ENCODE results near the gene SHISA3. TPM values are rescaled to one million over a fixed set of nuclear protein-coding genes. Genes with fewer than 3 reads are reported as not detected.

Gene SHISA3
- total RNA-seq, 1 experiment from 2014 or later = 0.18 TPM

GRCh38 chr4:42359711-42360110 is 37.6 kb upstream of the SHISA3 start:
- ChIA-PET POLR2A (no interaction called here), CTCF (no interaction called here)
- no peak for DNase-seq (ENCODE audit: low read depth, low spot score)
- H3K36me3 ChIP-seq (ENCODE audit: control insufficient read depth, insufficient read depth, low read length) = no peaks in the 10 kb centered on the region
- H3K9me3 ChIP-seq (ENCODE audit: control insufficient read depth, insufficient read depth, low read depth, low read length) = no peaks in the 10 kb centered on the region
- TF ChIP-seq CTCF (IDR thresholded peaks at IDR 0.05) (no peak), SIN3A (IDR thresholded peaks at IDR 0.05; ENCODE audit: borderline replicate concordance, insufficient read depth, low read depth, low read length) (no peak), REST (IDR thresholded peaks at IDR 0.05; ENCODE audit: insufficient read depth in 1 of 2, low read depth in 2 of 2, low read length in 1 of 2) (no peak), POLR2AphosphoS5 (IDR thresholded peaks at IDR 0.05; ENCODE audit: low read depth, low read length) (no peak), TCF7L2 (IDR thresholded peaks at IDR 0.05; ENCODE audit: low read depth, low read length) (no peak)
- no peak for ATAC-seq
- H3K27ac ChIP-seq (ENCODE audit: low read length) = no peak overlapping the region
- in situ Hi-C loops (cut with HindIII; ENCODE audit: low pct_unique_long_range_greater_than_20kb, low sequenced_read_pairs) = no loop called here
- H3K4me1 ChIP-seq (ENCODE audit: control insufficient read depth, insufficient read depth, low read length) = no peaks in the 10 kb centered on the region
- intact Hi-C loops (cut with micrococcal nuclease; ENCODE audit: unreplicated experiment) = no loop called here
- peaks cover 4% of the 10 kb centered on the region for H3K27me3 ChIP-seq (ENCODE audit: control insufficient read depth, insufficient read depth, low read length)
- no peak overlapping the region for H3K4me3 ChIP-seq (ENCODE audit: low read depth in 2 of 2, low read length in 2 of 2)
- no TSS peak for BruUV-seq (replicated peaks)

GRCh38 chr4:42360256-42360669 is 37.0 kb upstream of the SHISA3 start:
- intact Hi-C loops (cut with micrococcal nuclease; ENCODE audit: unreplicated experiment) (no loop called here), in situ Hi-C loops (cut with HindIII; ENCODE audit: low pct_unique_long_range_greater_than_20kb, low sequenced_read_pairs) (no loop called here)
- CTCF ChIA-PET = no interaction called here
- TF ChIP-seq CTCF (IDR thresholded peaks at IDR 0.05) = no peak
- TF ChIP-seq TCF7L2 (IDR thresholded peaks at IDR 0.05; ENCODE audit: low read depth, low read length) = no peak
- TF ChIP-seq SIN3A (IDR thresholded peaks at IDR 0.05; ENCODE audit: borderline replicate concordance, insufficient read depth, low read depth, low read length) = no peak
- no peak for TF ChIP-seq POLR2AphosphoS5 (IDR thresholded peaks at IDR 0.05; ENCODE audit: low read depth, low read length)
- no peak for TF ChIP-seq REST (IDR thresholded peaks at IDR 0.05; ENCODE audit: insufficient read depth in 1 of 2, low read depth in 2 of 2, low read length in 1 of 2)
- no peaks in the 10 kb centered on the region for H3K36me3 ChIP-seq (ENCODE audit: control insufficient read depth, insufficient read depth, low read length)
- POLR2A ChIA-PET = no interaction called here
- ATAC-seq (no peak), DNase-seq (ENCODE audit: low read depth, low spot score) (no peak)
- H3K27me3 ChIP-seq (ENCODE audit: control insufficient read depth, insufficient read depth, low read length) = peaks cover 4% of the 10 kb centered on the region
- BruUV-seq (replicated peaks) = no TSS peak
- H3K9me3 ChIP-seq (ENCODE audit: control insufficient read depth, insufficient read depth, low read depth, low read length) = no peaks in the 10 kb centered on the region
- no peak overlapping the region for H3K4me3 ChIP-seq (ENCODE audit: low read depth in 2 of 2, low read length in 2 of 2)
- no peaks in the 10 kb centered on the region for H3K4me1 ChIP-seq (ENCODE audit: control insufficient read depth, insufficient read depth, low read length)
- H3K27ac ChIP-seq (ENCODE audit: low read length) = no peak overlapping the region
